ENCODE results near the gene AQP6. TPM values are rescaled to one million over a fixed set of nuclear protein-coding genes. Genes with fewer than 3 reads are reported as not detected.

The AQP6 gene
- total and polyA plus RNA-seq, 8 donors, result 0.18 to 0.58 (median 0.45) TPM; not detected in 5

- DNase-seq, result no peak
- intact Hi-C loops (cut with DNase I; ENCODE audit: low total_unique reads), result no loop called here
- TF ChIP-seq POLR2A (IDR thresholded peaks at IDR 0.05), result no peak
- no peak for TF ChIP-seq POLR2AphosphoS5 (IDR thresholded peaks at IDR 0.05)
- TF ChIP-seq, protein P1, sequence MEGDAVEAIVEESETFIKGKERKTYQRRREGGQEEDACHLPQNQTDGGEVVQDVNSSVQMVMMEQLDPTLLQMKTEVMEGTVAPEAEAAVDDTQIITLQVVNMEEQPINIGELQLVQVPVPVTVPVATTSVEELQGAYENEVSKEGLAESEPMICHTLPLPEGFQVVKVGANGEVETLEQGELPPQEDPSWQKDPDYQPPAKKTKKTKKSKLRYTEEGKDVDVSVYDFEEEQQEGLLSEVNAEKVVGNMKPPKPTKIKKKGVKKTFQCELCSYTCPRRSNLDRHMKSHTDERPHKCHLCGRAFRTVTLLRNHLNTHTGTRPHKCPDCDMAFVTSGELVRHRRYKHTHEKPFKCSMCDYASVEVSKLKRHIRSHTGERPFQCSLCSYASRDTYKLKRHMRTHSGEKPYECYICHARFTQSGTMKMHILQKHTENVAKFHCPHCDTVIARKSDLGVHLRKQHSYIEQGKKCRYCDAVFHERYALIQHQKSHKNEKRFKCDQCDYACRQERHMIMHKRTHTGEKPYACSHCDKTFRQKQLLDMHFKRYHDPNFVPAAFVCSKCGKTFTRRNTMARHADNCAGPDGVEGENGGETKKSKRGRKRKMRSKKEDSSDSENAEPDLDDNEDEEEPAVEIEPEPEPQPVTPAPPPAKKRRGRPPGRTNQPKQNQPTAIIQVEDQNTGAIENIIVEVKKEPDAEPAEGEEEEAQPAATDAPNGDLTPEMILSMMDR (IDR thresholded peaks at IDR 0.05), result no peak
- TF ChIP-seq EP300 (IDR thresholded peaks at IDR 0.05), result no peak
- Histone ChIP-seq H3K36me3 (peaks cover under 1 to 25% (median 12%) of the 10 kb centered on the region in 4 donors), H3K9me3 (no peaks in the 10 kb centered on the region), H3K27ac (peak overlapping the region in 2 of 5 donors; percentile 14 to 47), H3K4me1 (peaks cover 0 to 45% (median 15%) of the 10 kb centered on the region in 4 donors), H3K27me3 (no peaks in the 10 kb centered on the region), H3K4me3 (no peak overlapping the region)
These were observed 31.9 kb downstream of the AQP6 start for GRCh38 chr12:50004696-50005095.

- Histone ChIP-seq H3K4me3 (no peak overlapping the region), H3K9me3 (no peaks in the 10 kb centered on the region), H3K4me1 (peaks cover 0 to 45% (median 15%) of the 10 kb centered on the region in 4 donors), H3K27ac (peak overlapping the region in 2 of 5 donors; percentile 14 to 47), H3K27me3 (no peaks in the 10 kb centered on the region), H3K36me3 (peaks cover 0 to 22% (median 10%) of the 10 kb centered on the region in 4 donors)
- TF ChIP-seq, protein P1 (IDR thresholded peaks at IDR 0.05), result no peak
- TF ChIP-seq POLR2A (IDR thresholded peaks at IDR 0.05), result no peak
- no peak for TF ChIP-seq EP300 (IDR thresholded peaks at IDR 0.05)
- no peak for TF ChIP-seq POLR2AphosphoS5 (IDR thresholded peaks at IDR 0.05)
- WGBS, 5 donors, result 76 to 85% (median 81%) methylated on average over 3 of the region's 3 CpGs
- intact Hi-C loops (cut with DNase I; ENCODE audit: low total_unique reads), result no loop called here
- DNase-seq, result peak in 1 of 2 donors; percentile 35
These were observed 32.4 kb downstream of the AQP6 start for GRCh38 chr12:50005175-50005574.

DNA sequence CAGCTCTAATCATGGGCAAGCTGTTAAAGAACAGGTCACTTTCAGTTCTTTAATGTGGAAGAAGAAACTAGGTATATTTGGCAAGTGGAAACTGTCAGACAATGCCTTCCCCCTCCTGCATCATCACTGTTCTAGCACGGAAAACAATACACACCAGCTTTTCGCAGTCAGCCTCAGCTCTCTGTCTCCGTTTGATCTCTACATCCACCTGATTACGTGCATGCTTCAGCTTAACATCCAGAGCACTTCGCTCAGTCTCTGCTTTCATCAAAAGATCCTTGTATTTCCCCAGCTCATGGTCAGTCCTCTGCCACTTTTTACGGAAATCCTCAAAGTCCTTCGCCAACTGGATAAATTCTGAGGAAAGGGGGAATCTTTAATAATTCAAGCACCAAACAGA is 33.5 kb downstream of the AQP6 start:
- no peak for DNase-seq
- Histone ChIP-seq H3K4me3 (no peak overlapping the region), H3K27me3 (no peaks in the 10 kb centered on the region), H3K4me1 (peaks cover 0 to 45% (median 15%) of the 10 kb centered on the region in 4 donors), H3K36me3 (peaks cover 0 to 19% (median 0%) of the 10 kb centered on the region in 4 donors), H3K27ac (no peak overlapping the region), H3K9me3 (no peaks in the 10 kb centered on the region)
- intact Hi-C loops (cut with DNase I; ENCODE audit: low total_unique reads), result no loop called here
- TF ChIP-seq POLR2AphosphoS5 (IDR thresholded peaks at IDR 0.05) (no peak), POLR2A (IDR thresholded peaks at IDR 0.05) (no peak), EP300 (IDR thresholded peaks at IDR 0.05) (no peak)
- TF ChIP-seq, protein P1 (IDR thresholded peaks at IDR 0.05), result no peak
- WGBS, 5 donors, result 88 to 96% (median 95%) methylated on average over 7 of the region's 7 CpGs

GRCh38 chr12:50006754-50007442 is 34.2 kb downstream of the AQP6 start:
- peaks cover 0 to 45% (median 15%) of the 10 kb centered on the region in 4 donors for H3K4me1 ChIP-seq
- no peak overlapping the region for H3K27ac ChIP-seq
- WGBS, 5 donors, result 44 to 67% (median 63%) methylated on average over 1 of the region's 1 CpG
- TF ChIP-seq POLR2A (IDR thresholded peaks at IDR 0.05) (no peak), EP300 (IDR thresholded peaks at IDR 0.05) (no peak), POLR2AphosphoS5 (IDR thresholded peaks at IDR 0.05) (no peak)
- TF ChIP-seq, protein P1 (IDR thresholded peaks at IDR 0.05), result no peak
- H3K4me3 ChIP-seq, result no peak overlapping the region
- H3K9me3 ChIP-seq, result no peaks in the 10 kb centered on the region
- H3K27me3 ChIP-seq, result no peaks in the 10 kb centered on the region
- DNase-seq, result no peak
- intact Hi-C loops (cut with DNase I; ENCODE audit: low total_unique reads), result no loop called here
- H3K36me3 ChIP-seq, result peaks cover 0 to 12% (median 0%) of the 10 kb centered on the region in 4 donors

Measured in stomach (tissue), 9 donors.